Fibroblast of lung (primary cell): ENCODE data around the gene PEBP1.

Source experiments
- CTCF ChIP-seq, 2 donors: IDR thresholded peaks in 1 of 2; conservative IDR thresholded peaks in 1 of 2; 1 replicate in 1 of 2; 2 replicates in 1 of 2; pipeline ENCODE4 v1.5.1; 2011 to 2012; ENCODE audit warnings: low read length in 2 of 2, control low read depth in 1 of 2, inconsistent platforms in 1 of 2, low read depth in 1 of 2, mild to moderate bottlenecking in 1 of 2
- EZH2 ChIP-seq: IDR thresholded peaks from 2 replicates; pipeline ENCODE4 v1.5.1; 2012; ENCODE audit warnings: low read length, control low read depth, mild to moderate bottlenecking; ENCODE audit errors: missing control alignments

GRCh38 chr12:118188690-118189371 lies 52.9 kb downstream of the PEBP1 start:
- TF ChIP-seq CTCF (conservative IDR thresholded peaks at IDR 0.05 in 1 of 2, IDR thresholded peaks at IDR 0.05 in 1 of 2; ENCODE audit: low read depth in 1 of 2, low read length in 2 of 2) (no peak), EZH2 (no peak)
